ENCODE measurements around the gene PRSS22.

GRCh38 chr16:2905241-2905987 lies 47.4 kb upstream of the PRSS22 start:
- TF ChIP-seq TARDBP (IDR thresholded peaks at IDR 0.05) (no peak), FOXA1 (IDR thresholded peaks at IDR 0.05) (no peak), CTBP1 (IDR thresholded peaks at IDR 0.05; ENCODE audit: borderline replicate concordance) (no peak), BHLHE40 (IDR thresholded peaks at IDR 0.05; ENCODE audit: borderline replicate concordance) (no peak), ELF4 (IDR thresholded peaks at IDR 0.05) (no peak; the same call in 1 of the 2 replicates), HDGF (IDR thresholded peaks at IDR 0.05; ENCODE audit: borderline replicate concordance) (no peak), NFRKB (IDR thresholded peaks at IDR 0.05) (no peak), SP1 (IDR thresholded peaks at IDR 0.05) (peak; percentile 88)

All from HEK293T (cell line).